Astrocyte of the cerebellum (primary cell): Measurements from ENCODE around the gene VAMP2.

Experiments used
- DNase-seq: peaks from one replicate; pipeline ENCODE4 v3.0.0-alpha.2; 2011; ENCODE audit warnings: low read depth
- H3K4me3 ChIP-seq: 2 replicates; pipeline ENCODE4 v1.5.1; 2011; ENCODE audit warnings: mild to moderate bottlenecking, low read depth, low read length, moderate library complexity
- in situ Hi-C: cut with HindIII; loops from 2 replicates; pipeline ENCODE4 v1.10.0; 2017; ENCODE audit warnings: low sequenced_read_pairs
- TF ChIP-seq, protein P1 (sequence below): IDR thresholded peaks from 2 replicates; pipeline ENCODE4 v1.5.1; 2012; ENCODE audit warnings: low read length, low read depth, moderate library complexity, mild to moderate bottlenecking; ENCODE audit errors: missing control alignments

Gene VAMP2

GRCh38 chr17:8152112-8152775 lies 10.5 kb downstream of the VAMP2 start, which contains the start of gene PER1:
Gene PER1, minus strand, starts transcription at chr17:8152404. Its CDS starts 1,698 bp downstream, at chr17:8150706.
- in situ Hi-C loops, result loop anchor here (5.0 kb wide), 1 partner anchor 40 kb away; no protein-coding TSS in a partner anchor
- TF ChIP-seq, protein P1, sequence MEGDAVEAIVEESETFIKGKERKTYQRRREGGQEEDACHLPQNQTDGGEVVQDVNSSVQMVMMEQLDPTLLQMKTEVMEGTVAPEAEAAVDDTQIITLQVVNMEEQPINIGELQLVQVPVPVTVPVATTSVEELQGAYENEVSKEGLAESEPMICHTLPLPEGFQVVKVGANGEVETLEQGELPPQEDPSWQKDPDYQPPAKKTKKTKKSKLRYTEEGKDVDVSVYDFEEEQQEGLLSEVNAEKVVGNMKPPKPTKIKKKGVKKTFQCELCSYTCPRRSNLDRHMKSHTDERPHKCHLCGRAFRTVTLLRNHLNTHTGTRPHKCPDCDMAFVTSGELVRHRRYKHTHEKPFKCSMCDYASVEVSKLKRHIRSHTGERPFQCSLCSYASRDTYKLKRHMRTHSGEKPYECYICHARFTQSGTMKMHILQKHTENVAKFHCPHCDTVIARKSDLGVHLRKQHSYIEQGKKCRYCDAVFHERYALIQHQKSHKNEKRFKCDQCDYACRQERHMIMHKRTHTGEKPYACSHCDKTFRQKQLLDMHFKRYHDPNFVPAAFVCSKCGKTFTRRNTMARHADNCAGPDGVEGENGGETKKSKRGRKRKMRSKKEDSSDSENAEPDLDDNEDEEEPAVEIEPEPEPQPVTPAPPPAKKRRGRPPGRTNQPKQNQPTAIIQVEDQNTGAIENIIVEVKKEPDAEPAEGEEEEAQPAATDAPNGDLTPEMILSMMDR, result no peak
- H3K4me3 ChIP-seq, result peak within 1 kb of the TSS; percentile 94
- peak; percentile 80 for DNase-seq

- in situ Hi-C loops, result loop anchor here (5.0 kb wide), 1 partner anchor 39 kb away; no protein-coding TSS in a partner anchor
- peak overlapping the region; percentile 94 for H3K4me3 ChIP-seq
- TF ChIP-seq, protein P1, result no peak
- DNase-seq, result peak; percentile 54
Measured at GRCh38 chr17:8151641-8152111, 11.1 kb downstream of the VAMP2 start.

DNA sequence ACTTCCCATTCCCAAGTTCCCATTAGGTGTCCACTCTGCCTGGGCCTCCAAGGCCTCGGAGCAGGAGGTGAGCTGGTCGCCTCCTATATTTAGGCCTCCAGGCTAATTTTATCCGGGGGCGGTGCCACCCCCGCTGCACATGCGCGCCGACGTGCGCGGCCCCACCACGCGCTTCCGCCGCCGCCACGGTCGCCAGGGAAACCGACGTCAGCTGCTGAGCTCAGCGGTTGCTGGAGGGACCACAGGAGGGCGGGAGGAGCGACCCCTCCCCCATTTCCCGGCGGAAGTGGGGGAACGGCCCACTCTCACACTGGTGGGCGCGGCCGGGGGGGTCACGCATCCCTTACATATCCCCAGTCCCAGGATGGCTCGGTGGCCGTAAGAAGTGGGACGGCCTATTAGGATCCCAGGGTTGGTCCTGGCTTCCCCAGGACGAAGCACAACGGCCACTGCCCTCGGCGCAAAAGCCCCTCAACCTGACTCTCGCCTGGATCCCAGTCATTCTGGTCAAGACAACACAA lies 11.6 kb downstream of the VAMP2 start:
- TF ChIP-seq, protein P1, result no peak
- DNase-seq, result peak; percentile 79

DNA sequence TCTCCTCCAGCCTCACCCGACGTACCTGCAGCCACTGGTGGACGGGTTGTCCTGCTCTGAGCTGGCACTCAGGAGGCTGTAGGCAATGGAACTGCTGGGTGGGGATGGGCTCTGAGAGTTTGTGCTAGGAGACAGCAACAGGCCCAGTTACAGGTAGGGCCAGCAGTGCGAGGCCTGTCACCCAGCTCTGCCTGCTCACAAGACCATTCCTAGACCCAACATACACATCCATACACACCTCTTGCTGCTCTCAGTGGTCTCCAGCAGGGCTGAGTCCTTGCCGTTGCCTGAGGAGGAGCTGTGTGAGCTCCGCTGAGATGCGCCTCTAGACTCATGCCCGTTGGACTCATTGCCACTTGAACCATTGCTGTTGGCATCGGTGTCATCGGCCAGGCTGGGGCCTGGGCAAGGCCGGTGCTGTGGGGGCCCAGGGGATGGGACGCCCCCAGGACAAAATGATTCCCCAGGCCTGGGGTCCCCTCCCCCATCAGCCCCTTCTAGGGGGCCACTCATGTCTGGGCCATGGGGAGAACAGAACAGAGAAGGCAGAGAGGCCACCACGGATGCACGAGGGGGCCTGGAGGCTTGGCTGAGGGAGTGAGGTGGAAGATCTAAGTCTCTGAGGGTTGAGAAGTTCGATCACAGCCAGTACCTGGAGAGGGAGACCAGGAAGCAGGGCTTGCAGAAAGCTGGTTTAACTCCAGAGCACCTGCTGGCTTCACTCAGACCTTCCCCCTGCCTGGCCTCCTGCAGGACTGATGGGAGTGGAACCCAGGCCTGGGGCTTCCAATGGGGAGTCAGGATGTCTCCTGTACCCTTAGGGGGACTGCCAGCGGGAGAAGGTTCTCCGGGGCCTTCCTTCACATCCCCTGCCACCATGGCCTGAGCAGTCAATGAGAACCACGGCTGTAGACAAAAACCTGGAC lies 12.3 kb downstream of the VAMP2 start:
- DNase-seq, result no peak
- in situ Hi-C loops, result loop anchor here (5.0 kb wide), 1 partner anchor 38 kb away; no protein-coding TSS in a partner anchor
- TF ChIP-seq, protein P1, result no peak
- H3K4me3 ChIP-seq, result peak overlapping the region; percentile 94

More for the DNA sequence above, 11.6 kb downstream of the VAMP2 start:
- in situ Hi-C loops, result loop anchor here (5.0 kb wide), 1 partner anchor 39 kb away; no protein-coding TSS in a partner anchor
- H3K4me3 ChIP-seq, result peak overlapping the region; percentile 94

DNA sequence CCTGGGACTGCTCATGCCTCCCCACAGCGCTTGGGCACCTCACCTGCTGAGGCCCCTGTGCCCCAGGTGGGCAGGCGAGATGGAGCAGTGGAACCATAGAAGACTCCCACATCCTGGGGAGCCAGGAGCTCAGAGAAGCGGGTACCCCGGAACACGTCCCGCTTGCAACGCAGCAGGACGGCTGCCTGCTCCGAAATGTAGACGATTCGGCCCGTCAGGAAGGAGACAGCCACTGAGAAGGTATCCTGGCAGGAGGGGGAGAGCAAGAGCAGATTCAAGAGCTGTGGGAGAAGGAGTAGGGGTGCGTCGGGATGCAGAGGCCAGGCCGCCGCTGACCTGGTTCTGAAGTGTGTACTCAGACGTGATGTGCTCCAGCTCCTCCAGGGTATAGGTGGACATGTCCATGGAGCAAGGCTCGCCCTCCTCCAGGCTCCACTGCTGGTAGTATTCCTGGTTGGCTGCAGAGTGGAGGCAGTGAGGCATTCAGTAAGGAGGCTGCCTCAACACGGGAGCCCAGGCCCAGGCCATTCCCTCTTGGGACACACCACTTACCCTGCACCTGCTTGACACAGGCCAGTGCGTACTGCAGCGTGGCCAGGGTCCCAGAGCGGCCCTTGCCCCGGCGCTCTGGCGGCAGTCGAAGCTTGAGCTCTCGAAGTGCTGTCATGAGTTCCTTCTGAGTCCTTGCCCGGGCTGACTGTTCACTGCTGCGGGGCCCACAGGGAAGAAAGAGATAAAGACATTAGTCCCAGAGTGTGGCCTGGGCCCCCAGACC lies 13.1 kb downstream of the VAMP2 start:
- no peak for DNase-seq
- no peak overlapping the region for H3K4me3 ChIP-seq
- TF ChIP-seq, protein P1, result no peak
- in situ Hi-C loops, result loop anchor here (5.0 kb wide), 1 partner anchor 37 kb away; no protein-coding TSS in a partner anchor
